Neural crest cell (in vitro differentiated cells): ENCODE results near the gene CKB. TPM values are rescaled to one million over a fixed set of nuclear protein-coding genes. Genes with fewer than 3 reads are reported as not detected.

Source experiments
- DNase-seq: peaks from one replicate; pipeline ENCODE4 v3.0.0; 2021; ENCODE audit warnings: low read depth, mixed read lengths, low spot score
- H3K27ac Mint-ChIP-seq: one replicate; pipeline ENCODE4 v1.8.0; 2021; ENCODE audit warnings: mild to moderate bottlenecking, mixed read lengths; ENCODE audit not compliant: unreplicated experiment
- H3K27me3 Mint-ChIP-seq: 2 replicates; pipeline ENCODE4 v1.8.0; 2021; ENCODE audit warnings: low read depth, mild to moderate bottlenecking, mixed read lengths
- H3K36me3 Mint-ChIP-seq: 2 replicates; pipeline ENCODE4 v1.8.0; 2021; ENCODE audit warnings: low read depth, mild to moderate bottlenecking, mixed read lengths
- H3K4me1 Mint-ChIP-seq: 2 replicates; pipeline ENCODE4 v1.8.0; 2021; ENCODE audit warnings: mixed read lengths
- H3K4me3 Mint-ChIP-seq: one replicate; pipeline ENCODE4 v1.8.0; 2021; ENCODE audit warnings: mild to moderate bottlenecking, mixed read lengths
- H3K9me3 Mint-ChIP-seq: 2 replicates; pipeline ENCODE4 v1.8.0; 2021; ENCODE audit warnings: mixed read lengths
- CTCF ChIP-seq: fragments of 200-600 bp; sonication (generic); conservative IDR thresholded peaks from 2 replicates; pipeline ENCODE4 v1.5.0; 2021; ENCODE audit warnings: antibody characterized with exemption, mild to moderate bottlenecking
- total RNA-seq: library from RNA; stranded (reverse); gene quantifications from 2 replicates; pipeline ENCODE4 v1.2.1, GENCODE V29; 2021

The CKB gene
- total RNA-seq, 1 donor from 2014 or later: 996 TPM

GRCh38 chr14:103472939-103473338, 49.7 kb downstream of the CKB start:
- H3K27me3 Mint-ChIP-seq: no peaks in the 10 kb centered on the region
- H3K4me1 Mint-ChIP-seq: peaks cover 13% of the 10 kb centered on the region
- H3K27ac Mint-ChIP-seq: no peak overlapping the region
- peaks cover 20% of the 10 kb centered on the region for H3K36me3 Mint-ChIP-seq
- no peak for TF ChIP-seq CTCF
- H3K4me3 Mint-ChIP-seq: no peak overlapping the region
- H3K9me3 Mint-ChIP-seq: no peaks in the 10 kb centered on the region
- DNase-seq: no peak

Other genes with a start within 250 kb of the CKB start
- 458 and 483 TPM in 2 replicates for gene EIF5, start 188.6 kb downstream of the CKB start, total RNA-seq
- gene MARK3, start 137.4 kb downstream of the CKB start, total RNA-seq: 98.8 and 109 TPM in 2 replicates
- gene TRMT61A, start 6.4 kb upstream of the CKB start, total RNA-seq: 10.9 and 12.5 TPM in 2 replicates
- 32.1 and 33.5 TPM in 2 replicates for gene BAG5, start 39.8 kb upstream of the CKB start, total RNA-seq
- gene COA8, start 40.1 kb upstream of the CKB start, total RNA-seq: 33.7 and 37.2 TPM in 2 replicates
- 173 and 180 TPM in 2 replicates for gene KLC1, start 106.4 kb upstream of the CKB start, total RNA-seq
- 50.8 and 53.6 TPM in 2 replicates for gene XRCC3, start 192.6 kb upstream of the CKB start, total RNA-seq
- 42.0 and 44.0 TPM in 2 replicates for gene ZFYVE21, start 193.0 kb upstream of the CKB start, total RNA-seq